Hepatic stellate cell (primary cell): Measurements from ENCODE around the gene PRRX2.
A peak's percentile ranks its signal among the peaks of the same experiment; 100 is the strongest.
"Not testable (repeated sequence)": the region's sequence is repeated elsewhere in the genome, so short reads cannot be mapped to it uniquely, and the experiment has no call there.

Source experiments
- DNase-seq: peaks from one replicate; pipeline ENCODE4 v3.0.0; 2011; ENCODE audit warnings: low spot score

The PRRX2 gene

GRCh38 chr9:129761293-129761900 lies 96.0 kb downstream of the PRRX2 start:
- peak; percentile 66 for DNase-seq

DNA sequence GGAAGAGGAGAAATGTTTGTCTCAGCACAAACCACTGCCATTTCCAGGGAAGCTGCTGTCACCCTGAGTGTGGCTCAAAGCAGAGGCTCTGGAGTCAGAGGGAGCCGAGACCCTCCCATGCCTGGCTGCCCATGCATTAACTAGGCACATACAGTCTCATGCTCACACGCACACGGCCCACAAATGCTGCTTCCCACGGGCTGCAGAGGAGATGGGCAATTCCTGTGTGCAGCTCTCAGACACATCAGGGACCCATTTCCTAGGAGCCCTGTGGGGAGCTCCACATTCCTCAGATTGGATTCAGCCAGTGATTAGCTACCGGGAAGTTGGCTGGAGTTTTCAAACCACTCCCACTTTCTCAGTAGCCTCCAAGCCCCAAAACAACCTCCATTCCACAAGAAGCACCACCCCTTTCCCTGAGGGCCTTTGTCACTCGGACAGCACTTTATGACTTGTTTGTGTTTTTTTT lies 96.5 kb downstream of the PRRX2 start:
- DNase-seq = peak; percentile 68

GRCh38 chr9:129762370-129762984 lies 97.0 kb downstream of the PRRX2 start:
- DNase-seq = not testable (repeated sequence)

- no peak for DNase-seq
Measured at GRCh38 chr9:129762985-129763926, 97.8 kb downstream of the PRRX2 start.

DNA sequence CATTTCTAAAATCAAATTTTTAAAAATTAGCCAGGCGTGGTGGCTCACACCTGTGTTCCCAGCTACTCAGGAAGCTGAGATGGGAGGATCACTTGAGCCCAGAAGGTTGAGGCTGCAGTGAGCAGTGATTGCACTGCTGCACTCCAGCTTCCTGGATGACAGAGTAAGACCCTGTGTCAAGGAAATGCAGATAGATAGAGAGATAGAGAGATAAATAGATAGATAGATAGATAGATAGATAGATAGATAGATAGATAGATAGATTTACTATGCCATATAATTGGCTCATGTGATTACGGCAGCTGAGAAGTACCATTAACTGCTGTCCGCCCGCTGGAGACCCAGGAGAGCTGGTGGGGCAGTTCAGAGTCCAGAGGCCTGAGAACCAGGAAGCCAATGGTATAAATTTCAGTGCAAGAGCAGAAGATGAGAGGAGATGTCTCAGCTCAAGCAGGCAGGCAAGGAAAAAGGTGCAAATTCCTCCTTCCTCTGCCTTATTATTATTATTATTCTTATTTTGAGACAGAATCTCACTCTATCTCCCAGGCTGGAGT lies 100.4 kb downstream of the PRRX2 start:
- DNase-seq = no peak

DNA sequence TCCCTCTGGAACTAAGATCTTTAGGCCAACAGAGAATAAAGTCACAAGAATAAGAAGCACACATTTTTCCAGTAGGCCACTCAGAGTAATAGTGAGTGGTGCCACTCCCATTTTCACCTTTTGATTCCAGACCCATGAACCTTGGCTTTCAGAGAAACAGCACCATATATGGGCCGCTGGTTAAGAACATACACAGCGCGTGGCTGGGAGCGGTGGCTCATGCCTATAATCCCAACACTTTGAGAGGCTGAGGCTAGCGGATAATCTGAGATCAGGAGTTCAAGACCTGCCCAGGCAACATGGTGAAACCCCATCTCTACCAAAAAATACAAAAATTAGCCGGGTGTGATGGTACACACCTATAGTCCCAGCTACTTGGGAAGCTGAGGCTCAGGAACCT lies 103.0 kb downstream of the PRRX2 start:
- DNase-seq = no peak

DNA sequence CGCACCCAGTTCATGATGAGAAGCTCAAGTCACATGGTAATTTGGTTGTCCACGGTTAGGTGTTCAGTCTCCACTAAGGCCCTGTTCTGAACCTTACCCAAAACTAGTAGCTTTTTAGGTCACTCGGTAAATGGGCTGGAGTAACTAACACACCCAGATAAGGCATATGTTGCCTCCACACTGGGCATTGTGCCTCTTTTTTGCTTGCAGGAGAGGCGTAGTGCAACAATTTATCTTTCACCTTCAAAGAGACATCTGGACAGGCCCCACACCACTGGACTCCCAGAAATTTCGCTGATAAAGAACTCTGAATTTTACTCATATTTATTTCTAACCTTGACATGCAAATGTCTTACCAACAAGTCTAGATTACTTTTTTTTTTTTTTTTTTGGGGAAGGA lies 104.2 kb downstream of the PRRX2 start:
- no peak for DNase-seq

- no peak for DNase-seq
Measured at GRCh38 chr9:129770741-129771140, 105.3 kb downstream of the PRRX2 start.
